Measurements from ENCODE around the gene PLA2G2D.

PLA2G2D gene

DNA sequence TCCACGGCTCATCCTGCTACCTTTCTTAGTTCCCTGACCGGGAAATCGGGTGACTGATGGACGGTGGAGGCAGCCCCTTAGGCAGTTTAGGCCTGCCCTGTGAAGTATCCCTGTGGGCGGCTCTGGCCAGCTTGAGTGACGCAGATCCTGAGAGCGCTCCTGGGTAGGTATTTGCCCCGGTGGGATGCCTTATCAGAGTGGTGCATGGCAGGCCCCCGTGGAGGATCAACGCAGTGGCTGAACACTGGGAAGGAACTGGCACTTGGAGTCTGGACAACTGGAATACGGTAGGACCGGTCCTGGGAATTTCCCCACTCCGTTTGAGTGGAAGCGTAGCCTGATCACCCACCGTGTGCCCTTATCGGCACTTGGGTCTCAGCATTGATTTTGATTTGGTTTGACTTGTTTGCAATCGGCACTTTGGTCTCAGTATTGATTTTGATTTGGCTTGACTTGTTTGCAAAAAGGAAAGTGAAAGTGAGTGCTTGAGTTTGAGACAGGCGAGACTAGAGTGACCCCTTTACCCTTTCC lies 35.0 kb upstream of the PLA2G2D start:
- TF ChIP-seq TAF1 (IDR thresholded peaks at IDR 0.05; ENCODE audit: borderline replicate concordance, insufficient read depth, low read length): no peak
- no peak for TF ChIP-seq SIN3A (IDR thresholded peaks at IDR 0.05; ENCODE audit: borderline replicate concordance, insufficient read depth, low read length)
- TF ChIP-seq, protein P1, sequence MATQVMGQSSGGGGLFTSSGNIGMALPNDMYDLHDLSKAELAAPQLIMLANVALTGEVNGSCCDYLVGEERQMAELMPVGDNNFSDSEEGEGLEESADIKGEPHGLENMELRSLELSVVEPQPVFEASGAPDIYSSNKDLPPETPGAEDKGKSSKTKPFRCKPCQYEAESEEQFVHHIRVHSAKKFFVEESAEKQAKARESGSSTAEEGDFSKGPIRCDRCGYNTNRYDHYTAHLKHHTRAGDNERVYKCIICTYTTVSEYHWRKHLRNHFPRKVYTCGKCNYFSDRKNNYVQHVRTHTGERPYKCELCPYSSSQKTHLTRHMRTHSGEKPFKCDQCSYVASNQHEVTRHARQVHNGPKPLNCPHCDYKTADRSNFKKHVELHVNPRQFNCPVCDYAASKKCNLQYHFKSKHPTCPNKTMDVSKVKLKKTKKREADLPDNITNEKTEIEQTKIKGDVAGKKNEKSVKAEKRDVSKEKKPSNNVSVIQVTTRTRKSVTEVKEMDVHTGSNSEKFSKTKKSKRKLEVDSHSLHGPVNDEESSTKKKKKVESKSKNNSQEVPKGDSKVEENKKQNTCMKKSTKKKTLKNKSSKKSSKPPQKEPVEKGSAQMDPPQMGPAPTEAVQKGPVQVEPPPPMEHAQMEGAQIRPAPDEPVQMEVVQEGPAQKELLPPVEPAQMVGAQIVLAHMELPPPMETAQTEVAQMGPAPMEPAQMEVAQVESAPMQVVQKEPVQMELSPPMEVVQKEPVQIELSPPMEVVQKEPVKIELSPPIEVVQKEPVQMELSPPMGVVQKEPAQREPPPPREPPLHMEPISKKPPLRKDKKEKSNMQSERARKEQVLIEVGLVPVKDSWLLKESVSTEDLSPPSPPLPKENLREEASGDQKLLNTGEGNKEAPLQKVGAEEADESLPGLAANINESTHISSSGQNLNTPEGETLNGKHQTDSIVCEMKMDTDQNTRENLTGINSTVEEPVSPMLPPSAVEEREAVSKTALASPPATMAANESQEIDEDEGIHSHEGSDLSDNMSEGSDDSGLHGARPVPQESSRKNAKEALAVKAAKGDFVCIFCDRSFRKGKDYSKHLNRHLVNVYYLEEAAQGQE (IDR thresholded peaks at IDR 0.05; ENCODE audit: insufficient read depth in 1 of 2, low read depth in 2 of 2, low read length in 2 of 2): no peak

DNA sequence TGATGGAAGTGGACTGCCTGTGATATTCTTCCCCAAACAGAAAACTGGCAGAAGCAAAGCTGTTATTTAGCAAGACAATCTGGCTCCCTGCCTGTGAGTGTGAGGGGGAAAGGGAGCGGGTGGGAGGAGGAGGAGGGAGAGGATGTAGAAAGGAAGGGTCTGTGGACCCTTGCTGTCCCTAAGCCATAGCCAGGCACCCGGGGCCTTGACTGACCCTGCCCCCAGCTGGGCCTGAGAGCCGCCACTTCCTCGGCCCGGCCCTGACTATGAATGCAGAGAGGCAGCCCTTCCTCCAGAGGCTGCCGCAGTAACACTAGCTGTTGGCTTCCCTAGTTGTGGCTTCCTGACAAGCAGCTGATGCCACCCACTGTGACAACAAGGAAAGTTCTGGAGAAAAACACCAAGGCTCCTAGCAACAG lies 33.7 kb upstream of the PLA2G2D start:
- TF ChIP-seq FOXP2 (optimal IDR thresholded peaks at IDR 0.05; ENCODE audit: borderline replicate concordance, extremely low read depth, extremely low read length, insufficient read depth) (no peak), TAF1 (IDR thresholded peaks at IDR 0.05; ENCODE audit: borderline replicate concordance, insufficient read depth, low read length) (no peak), SIN3A (IDR thresholded peaks at IDR 0.05; ENCODE audit: borderline replicate concordance, insufficient read depth, low read length) (no peak), POLR2AphosphoS5 (IDR thresholded peaks at IDR 0.05; ENCODE audit: low read depth, low read length) (no peak)

DNA sequence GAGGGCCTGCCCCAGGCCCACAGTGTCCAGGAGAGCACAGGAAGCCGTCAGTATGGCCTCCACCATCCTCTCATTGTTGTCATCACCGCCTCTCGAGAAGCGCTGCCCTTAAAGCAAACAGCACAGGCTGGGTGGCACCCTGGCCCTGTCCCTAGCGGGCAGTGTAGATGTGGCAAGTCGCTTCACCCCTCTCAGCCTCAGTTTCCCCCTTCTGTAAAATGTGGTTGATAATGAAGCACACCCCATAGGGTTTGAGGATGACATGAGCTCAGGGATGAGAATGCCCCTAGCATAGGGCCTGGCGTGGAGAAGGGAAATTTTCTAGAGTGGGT lies 33.2 kb upstream of the PLA2G2D start:
- TF ChIP-seq, protein P1 (IDR thresholded peaks at IDR 0.05; ENCODE audit: insufficient read depth in 1 of 2, low read depth in 2 of 2, low read length in 2 of 2): no peak
- TF ChIP-seq FOXP2 (optimal IDR thresholded peaks at IDR 0.05; ENCODE audit: borderline replicate concordance, extremely low read depth, extremely low read length, insufficient read depth): no peak
- TF ChIP-seq SIN3A (IDR thresholded peaks at IDR 0.05; ENCODE audit: borderline replicate concordance, insufficient read depth, low read length): no peak
- TF ChIP-seq TAF1 (IDR thresholded peaks at IDR 0.05; ENCODE audit: borderline replicate concordance, insufficient read depth, low read length): no peak
- TF ChIP-seq POLR2AphosphoS5 (IDR thresholded peaks at IDR 0.05; ENCODE audit: low read depth, low read length): no peak

DNA sequence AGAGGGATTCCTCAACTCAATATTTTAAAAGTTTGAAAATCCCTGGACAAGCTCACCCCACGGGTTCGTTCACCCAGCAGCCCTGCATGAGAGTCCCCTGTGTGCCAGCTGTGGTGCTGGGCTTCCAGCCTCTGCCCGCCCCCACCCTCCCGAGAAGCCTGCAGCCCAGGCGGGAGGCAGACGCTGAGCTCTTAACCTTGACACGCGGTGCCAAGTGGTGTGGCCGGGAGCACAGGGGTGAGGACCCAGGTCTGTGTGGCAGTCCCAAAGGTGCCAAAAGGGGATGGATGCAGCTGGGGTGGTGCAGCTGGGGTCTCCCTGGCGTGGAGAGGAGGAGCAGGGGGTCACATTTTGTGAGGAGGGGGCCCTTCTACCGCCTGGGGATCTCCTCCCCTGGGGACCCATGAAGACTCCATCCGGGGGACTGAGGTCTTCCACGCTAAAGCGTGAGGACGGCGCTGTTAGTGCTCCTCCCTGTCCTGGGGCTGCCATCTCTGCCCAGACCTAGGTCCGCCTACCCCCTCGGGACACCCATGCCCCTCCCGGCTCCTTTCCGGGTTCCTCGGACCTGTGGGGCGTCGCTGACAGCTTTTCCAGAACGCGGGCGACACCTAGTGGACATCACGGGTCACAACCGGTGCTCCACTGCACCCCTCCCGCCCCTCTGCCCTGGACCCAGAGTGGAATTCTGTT lies 32.7 kb upstream of the PLA2G2D start:
- no peak for TF ChIP-seq FOXP2 (optimal IDR thresholded peaks at IDR 0.05; ENCODE audit: borderline replicate concordance, extremely low read depth, extremely low read length, insufficient read depth)
- TF ChIP-seq POLR2AphosphoS5 (IDR thresholded peaks at IDR 0.05; ENCODE audit: low read depth, low read length): no peak
- TF ChIP-seq, protein P1 (IDR thresholded peaks at IDR 0.05; ENCODE audit: insufficient read depth in 1 of 2, low read depth in 2 of 2, low read length in 2 of 2): no peak
- no peak for TF ChIP-seq TAF1 (IDR thresholded peaks at IDR 0.05; ENCODE audit: borderline replicate concordance, insufficient read depth, low read length)
- TF ChIP-seq SIN3A (IDR thresholded peaks at IDR 0.05; ENCODE audit: borderline replicate concordance, insufficient read depth, low read length): no peak

DNA sequence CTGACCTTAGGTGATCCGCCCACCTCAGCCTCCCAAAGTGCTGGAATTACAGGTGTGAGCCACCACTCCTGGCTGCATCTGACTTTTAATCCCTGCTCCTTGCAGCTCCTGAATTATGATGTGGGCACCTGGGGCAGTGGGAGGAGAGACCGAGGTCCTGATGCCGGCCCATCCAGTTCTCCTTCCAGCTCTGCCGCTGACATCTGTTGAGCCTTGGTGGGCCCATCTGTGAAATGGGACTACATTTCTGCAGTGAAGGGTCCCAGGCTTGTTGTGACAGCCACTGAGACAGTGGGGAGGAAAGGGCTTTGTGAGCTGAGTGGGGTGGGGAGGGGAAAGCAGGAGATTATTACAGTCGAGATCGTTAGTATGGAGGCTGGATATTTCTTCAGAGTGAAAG lies 31.6 kb upstream of the PLA2G2D start:
- TF ChIP-seq, protein P1 (IDR thresholded peaks at IDR 0.05; ENCODE audit: insufficient read depth in 1 of 2, low read depth in 2 of 2, low read length in 2 of 2): no peak
- TF ChIP-seq TAF1 (IDR thresholded peaks at IDR 0.05; ENCODE audit: borderline replicate concordance, insufficient read depth, low read length) (no peak), SIN3A (IDR thresholded peaks at IDR 0.05; ENCODE audit: borderline replicate concordance, insufficient read depth, low read length) (no peak), POLR2AphosphoS5 (IDR thresholded peaks at IDR 0.05; ENCODE audit: low read depth, low read length) (no peak), FOXP2 (optimal IDR thresholded peaks at IDR 0.05; ENCODE audit: borderline replicate concordance, extremely low read depth, extremely low read length, insufficient read depth) (no peak)
